ENCODE data around the gene BLCAP. TPM values are rescaled to one million over a fixed set of nuclear protein-coding genes. Genes with fewer than 3 reads are reported as not detected.
A peak's percentile ranks its signal among the peaks of the same experiment; 100 is the strongest.

BLCAP gene
- total and polyA plus RNA-seq, 2 of the 4 experiments (the other 2 are of a cell fraction), result 17.7 to 67.3 TPM

GRCh38 chr20:37544386-37544785 is 16.7 kb upstream of the BLCAP start:
- no peak overlapping the region for H3K4ac ChIP-seq (ENCODE audit: low read depth, low read length)
- no peaks in the 10 kb centered on the region for H3K9me3 ChIP-seq (ENCODE audit: control insufficient read depth, insufficient read depth, low read length)
- H3K4me2 ChIP-seq (ENCODE audit: low read depth, low read length), result no peak overlapping the region
- H2BK20ac ChIP-seq (ENCODE audit: low read depth, low read length), result no peak overlapping the region
- no peak overlapping the region for H3K14ac ChIP-seq (replicated peaks; ENCODE audit: low read depth, low read length)
- dilution Hi-C loops (cut with HindIII; ENCODE audit: low sequenced_read_pairs, unreplicated experiment), result no loop called here
- in situ Hi-C loops (cut with MboI; ENCODE audit: low sequenced_read_pairs), result no loop called here
- no peak overlapping the region for H3K23ac ChIP-seq (ENCODE audit: low read depth, low read length)
- H3K4me3 ChIP-seq (ENCODE audit: insufficient read depth, low read depth, low read length), result no peak overlapping the region
- no peaks in the 10 kb centered on the region for H3K4me1 ChIP-seq (ENCODE audit: control insufficient read depth, insufficient read depth, low read length)
- no peak overlapping the region for H3K27ac ChIP-seq (ENCODE audit: insufficient read depth, low read length)
- no peak overlapping the region for H3K9ac ChIP-seq (ENCODE audit: low read depth, low read length)
- H2AK5ac ChIP-seq (ENCODE audit: low read depth, low read length), result no peak overlapping the region
- peaks cover 4% of the 10 kb centered on the region for H3K27me3 ChIP-seq (ENCODE audit: control insufficient read depth, insufficient read depth, low read length)
- no peak overlapping the region for H2BK15ac ChIP-seq (ENCODE audit: low read depth, low read length)
- no peaks in the 10 kb centered on the region for H3K79me1 ChIP-seq (ENCODE audit: low read depth in 1 of 2, low read length in 2 of 2)
- peak overlapping the region; percentile 23 for H2AK9ac ChIP-seq (replicated peaks; ENCODE audit: low read depth, low read length, poor library complexity)
- no peak overlapping the region for H4K91ac ChIP-seq (ENCODE audit: insufficient read depth, low read depth, low read length)
- H3K18ac ChIP-seq (ENCODE audit: low read depth, low read length), result no peak overlapping the region
- ChIA-PET CTCF (interaction anchor here (0.7 kb wide), 2 partner anchors 137 to 250 kb away, joined by 3 read pairs; no protein-coding TSS in a partner anchor), POLR2A (ENCODE audit: unreplicated experiment) (no interaction called here)
- no TSS peak for BruUV-seq (replicated peaks)
- no peak overlapping the region for H2AFZ ChIP-seq (replicated peaks; ENCODE audit: low read length, poor library complexity)
- no peak overlapping the region for H4K5ac ChIP-seq (ENCODE audit: low read depth, low read length)
- intact Hi-C loops (cut with micrococcal nuclease), result no loop called here
- DNase-seq (no peak), ATAC-seq (ENCODE audit: low read depth) (no peak)
- no CpG with 5 or more reads among the region's 3 CpGs for WGBS, 2 experiments (ENCODE audit: extremely low coverage in 2 of 2, insufficient read length in 1 of 2)
- no peak for TF ChIP-seq MXI1 (IDR thresholded peaks at IDR 0.05; ENCODE audit: borderline replicate concordance, low read depth, low read length)
- TF ChIP-seq, protein P1, sequence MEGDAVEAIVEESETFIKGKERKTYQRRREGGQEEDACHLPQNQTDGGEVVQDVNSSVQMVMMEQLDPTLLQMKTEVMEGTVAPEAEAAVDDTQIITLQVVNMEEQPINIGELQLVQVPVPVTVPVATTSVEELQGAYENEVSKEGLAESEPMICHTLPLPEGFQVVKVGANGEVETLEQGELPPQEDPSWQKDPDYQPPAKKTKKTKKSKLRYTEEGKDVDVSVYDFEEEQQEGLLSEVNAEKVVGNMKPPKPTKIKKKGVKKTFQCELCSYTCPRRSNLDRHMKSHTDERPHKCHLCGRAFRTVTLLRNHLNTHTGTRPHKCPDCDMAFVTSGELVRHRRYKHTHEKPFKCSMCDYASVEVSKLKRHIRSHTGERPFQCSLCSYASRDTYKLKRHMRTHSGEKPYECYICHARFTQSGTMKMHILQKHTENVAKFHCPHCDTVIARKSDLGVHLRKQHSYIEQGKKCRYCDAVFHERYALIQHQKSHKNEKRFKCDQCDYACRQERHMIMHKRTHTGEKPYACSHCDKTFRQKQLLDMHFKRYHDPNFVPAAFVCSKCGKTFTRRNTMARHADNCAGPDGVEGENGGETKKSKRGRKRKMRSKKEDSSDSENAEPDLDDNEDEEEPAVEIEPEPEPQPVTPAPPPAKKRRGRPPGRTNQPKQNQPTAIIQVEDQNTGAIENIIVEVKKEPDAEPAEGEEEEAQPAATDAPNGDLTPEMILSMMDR (conservative IDR thresholded peaks at IDR 0.05; ENCODE audit: low read depth, low read length), result no peak
- TF ChIP-seq RAD21 (IDR thresholded peaks at IDR 0.05; ENCODE audit: low read length), result no peak
- TF ChIP-seq SMC3 (IDR thresholded peaks at IDR 0.05; ENCODE audit: low read depth, low read length), result no peak
- no peak for TF ChIP-seq RCOR1 (IDR thresholded peaks at IDR 0.05; ENCODE audit: insufficient replicate concordance, low read length)
- TF ChIP-seq CEBPB (IDR thresholded peaks at IDR 0.05; ENCODE audit: low read depth, low read length), result no peak
- no peak for TF ChIP-seq NFE2L2 (IDR thresholded peaks at IDR 0.05; ENCODE audit: low read depth, low read length)
- TF ChIP-seq ELK1 (IDR thresholded peaks at IDR 0.05; ENCODE audit: borderline replicate concordance, low read depth, low read length), result no peak
- TF ChIP-seq BHLHE40 (IDR thresholded peaks at IDR 0.05; ENCODE audit: low read depth, low read length), result no peak
- no peak for TF ChIP-seq MAFK (IDR thresholded peaks at IDR 0.05; ENCODE audit: low read depth, low read length)
- TF ChIP-seq MAZ (IDR thresholded peaks at IDR 0.05; ENCODE audit: borderline replicate concordance, low read depth, low read length), result no peak
- no peak for TF ChIP-seq CHD1 (IDR thresholded peaks at IDR 0.05; ENCODE audit: low read depth, low read length)
- no peak for TF ChIP-seq RFX5 (IDR thresholded peaks at IDR 0.05; ENCODE audit: low read depth, low read length)
- TF ChIP-seq, protein P2, sequence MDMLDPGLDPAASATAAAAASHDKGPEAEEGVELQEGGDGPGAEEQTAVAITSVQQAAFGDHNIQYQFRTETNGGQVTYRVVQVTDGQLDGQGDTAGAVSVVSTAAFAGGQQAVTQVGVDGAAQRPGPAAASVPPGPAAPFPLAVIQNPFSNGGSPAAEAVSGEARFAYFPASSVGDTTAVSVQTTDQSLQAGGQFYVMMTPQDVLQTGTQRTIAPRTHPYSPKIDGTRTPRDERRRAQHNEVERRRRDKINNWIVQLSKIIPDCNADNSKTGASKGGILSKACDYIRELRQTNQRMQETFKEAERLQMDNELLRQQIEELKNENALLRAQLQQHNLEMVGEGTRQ (IDR thresholded peaks at IDR 0.05; ENCODE audit: low read depth, low read length), result no peak
- no peak for TF ChIP-seq FOS (IDR thresholded peaks at IDR 0.05; ENCODE audit: low read depth, low read length)
- TF ChIP-seq POLR2A (IDR thresholded peaks at IDR 0.05; ENCODE audit: low read depth, low read length), result no peak
- no peak overlapping the region for H2BK5ac ChIP-seq (ENCODE audit: low read depth, low read length, poor library complexity, severe bottlenecking)
- no peak overlapping the region for H4K8ac ChIP-seq (ENCODE audit: low read depth in 2 of 2, low read length in 2 of 2)
- H3K9me1 ChIP-seq (ENCODE audit: insufficient read depth, low read length), result no peaks in the 10 kb centered on the region
- H4K20me1 ChIP-seq (ENCODE audit: insufficient read depth, low read length), result no peaks in the 10 kb centered on the region
- no peaks in the 10 kb centered on the region for H3K36me3 ChIP-seq (ENCODE audit: control insufficient read depth, insufficient read depth, low read length)
- no peak overlapping the region for H3K56ac ChIP-seq (ENCODE audit: extremely low read depth, insufficient read depth, low read length)
- H2BK120ac ChIP-seq (ENCODE audit: low read depth, low read length), result no peak overlapping the region
